OCI-LY7 (cell line): ENCODE measurements around the gene BTBD17. TPM values are rescaled to one million over a fixed set of nuclear protein-coding genes. Genes with fewer than 3 reads are reported as not detected.

ENCODE experiments used
- Bru-seq: library from RNA; stranded (reverse); fragments of 400-500 nt; gene quantifications from one replicate; lab custom pipeline; 2021; lab: Mats Ljungman, UMichigan
- BruChase-seq, 2 experiments: library from RNA; stranded (reverse); fragments of 400-500 nt; gene quantifications; one replicate each; lab custom pipeline; 2021; lab: Mats Ljungman, UMichigan
- BruUV-seq: library from RNA; stranded (reverse); fragments of 400-500 nt; replicated peaks from 2 replicates; lab custom pipeline; 2021; lab: Mats Ljungman, UMichigan
- CTCF ChIA-PET: fragments of 300-600 bp; sonication (Branson Sonifier 250); formaldehyde crosslinking; loops from one replicate; lab custom pipeline; 2022; ENCODE audit warnings: antibody characterized with exemption; ENCODE audit not compliant: unreplicated experiment; lab: Charles Lee
- POLR2A ChIA-PET: fragments of 300-600 bp; sonication (Branson Sonifier 250); formaldehyde crosslinking; loops from one replicate; lab custom pipeline; 2022; ENCODE audit warnings: antibody characterized with exemption; lab: Charles Lee
- DNase-seq: peaks from one replicate; pipeline ENCODE4 v3.0.0-alpha.2; 2015; ENCODE audit warnings: low spot score
- H2AFZ ChIP-seq: fragments of 200-600 bp; sonication (generic), shearing (Covaris generic); 2 replicates; pipeline ENCODE4 v1.6.1; 2014; ENCODE audit warnings: mild to moderate bottlenecking, antibody characterized with exemption, low read length, moderate library complexity
- H3K27ac ChIP-seq: fragments of 200-600 bp; sonication (generic); 2 replicates; pipeline ENCODE4 v1.5.1; 2014; ENCODE audit warnings: mixed run types, low read depth, mild to moderate bottlenecking, moderate library complexity, low read length, inconsistent platforms; ENCODE audit not compliant: poor library complexity, severe bottlenecking
- H3K36me3 ChIP-seq: fragments of 200-600 bp; sonication (generic); 2 replicates; pipeline ENCODE4 v1.6.1; 2014; ENCODE audit warnings: mild to moderate bottlenecking, antibody characterized with exemption, low read length, moderate library complexity, mixed read lengths; ENCODE audit not compliant: insufficient read depth
- H3K4me1 ChIP-seq: fragments of 200-600 bp; sonication (generic); 2 replicates; pipeline ENCODE4 v1.5.1; 2014; ENCODE audit warnings: mild to moderate bottlenecking, low read length; ENCODE audit not compliant: insufficient read depth, poor library complexity, severe bottlenecking
- H3K4me2 ChIP-seq: fragments of 200-600 bp; sonication (generic); 2 replicates; pipeline ENCODE4 v1.6.1; 2014; ENCODE audit warnings: mild to moderate bottlenecking, low read length
- H3K4me3 ChIP-seq: fragments of 200-600 bp; sonication (generic); 2 replicates; pipeline ENCODE4 v1.5.1; 2014; ENCODE audit warnings: mild to moderate bottlenecking, low read depth, low read length; ENCODE audit not compliant: poor library complexity, severe bottlenecking
- H3K79me2 ChIP-seq: fragments of 200-600 bp; sonication (generic); 2 replicates; pipeline ENCODE4 v1.6.1; 2016; ENCODE audit warnings: low read depth, mild to moderate bottlenecking, low read length, moderate library complexity, mixed read lengths; ENCODE audit not compliant: insufficient read depth
- H3K9me2 ChIP-seq: fragments of 200-600 bp; sonication (generic); 2 replicates; pipeline ENCODE4 v1.6.1; 2016; ENCODE audit warnings: mild to moderate bottlenecking, low read length, mixed read lengths; ENCODE audit not compliant: insufficient read depth
- H3K9me3 ChIP-seq: fragments of 200-600 bp; sonication (generic); 2 replicates; pipeline ENCODE4 v1.6.1; 2014; ENCODE audit warnings: mild to moderate bottlenecking, mixed run types, low read length, mixed read lengths
- H4K20me1 ChIP-seq: fragments of 200-600 bp; sonication (generic); 2 replicates; pipeline ENCODE4 v1.6.1; 2014; ENCODE audit warnings: mild to moderate bottlenecking, antibody characterized with exemption, low read length, moderate library complexity, mixed read lengths; ENCODE audit not compliant: insufficient read depth
- EZH2phosphoT487 ChIP-seq: fragments of 200-600 bp; sonication (generic); IDR thresholded peaks from 2 replicates; pipeline ENCODE4 v1.6.1; 2018; ENCODE audit warnings: low read depth, borderline replicate concordance, mild to moderate bottlenecking, mixed run types, antibody characterized with exemption, low read length, moderate library complexity, mixed read lengths
- intact Hi-C: fragments of 100-400 bp; cut with micrococcal nuclease; formaldehyde crosslinking; loops from one replicate; pipeline ENCODE4 v1.10.0; 2022; ENCODE audit not compliant: unreplicated experiment
- long read RNA-seq: library from polyadenylated mRNA; stranded (forward); transcript quantifications from one replicate; pipeline ENCODE4 v2.0.0, GENCODE V29; 2022
- total RNA-seq, 2 experiments: library from RNA; depleted of rRNA in 1 of 2; stranded (reverse); fragments of >200 nt in 1 of 2; shearing (Covaris generic) in 1 of 2; gene quantifications; 2 replicates each; pipeline ENCODE4 v1.2.3, GENCODE V29; 2014 to 2022
- TF ChIP-seq, protein P1 (sequence below): fragments of 200-600 bp; sonication (generic); conservative IDR thresholded peaks from 2 replicates; pipeline ENCODE4 v1.5.1; 2014; ENCODE audit warnings: mild to moderate bottlenecking, antibody characterized with exemption, low read length, moderate library complexity, mixed read lengths

BTBD17 gene, protein sequence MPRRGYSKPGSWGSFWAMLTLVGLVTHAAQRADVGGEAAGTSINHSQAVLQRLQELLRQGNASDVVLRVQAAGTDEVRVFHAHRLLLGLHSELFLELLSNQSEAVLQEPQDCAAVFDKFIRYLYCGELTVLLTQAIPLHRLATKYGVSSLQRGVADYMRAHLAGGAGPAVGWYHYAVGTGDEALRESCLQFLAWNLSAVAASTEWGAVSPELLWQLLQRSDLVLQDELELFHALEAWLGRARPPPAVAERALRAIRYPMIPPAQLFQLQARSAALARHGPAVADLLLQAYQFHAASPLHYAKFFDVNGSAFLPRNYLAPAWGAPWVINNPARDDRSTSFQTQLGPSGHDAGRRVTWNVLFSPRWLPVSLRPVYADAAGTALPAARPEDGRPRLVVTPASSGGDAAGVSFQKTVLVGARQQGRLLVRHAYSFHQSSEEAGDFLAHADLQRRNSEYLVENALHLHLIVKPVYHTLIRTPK
- not detected in 2 replicates for total RNA-seq (2014; rRNA removed; shearing (Covaris generic))
- not detected in 2 replicates for total RNA-seq (2022)
- not detected for Bru-seq, nascent RNA
- not detected for BruChase-seq, experiment 1, labeled RNA remaining after a 6-hour chase
- BruChase-seq, experiment 2, labeled RNA remaining after a 2-hour chase = not detected
- long read RNA-seq = 0 reads

DNA sequence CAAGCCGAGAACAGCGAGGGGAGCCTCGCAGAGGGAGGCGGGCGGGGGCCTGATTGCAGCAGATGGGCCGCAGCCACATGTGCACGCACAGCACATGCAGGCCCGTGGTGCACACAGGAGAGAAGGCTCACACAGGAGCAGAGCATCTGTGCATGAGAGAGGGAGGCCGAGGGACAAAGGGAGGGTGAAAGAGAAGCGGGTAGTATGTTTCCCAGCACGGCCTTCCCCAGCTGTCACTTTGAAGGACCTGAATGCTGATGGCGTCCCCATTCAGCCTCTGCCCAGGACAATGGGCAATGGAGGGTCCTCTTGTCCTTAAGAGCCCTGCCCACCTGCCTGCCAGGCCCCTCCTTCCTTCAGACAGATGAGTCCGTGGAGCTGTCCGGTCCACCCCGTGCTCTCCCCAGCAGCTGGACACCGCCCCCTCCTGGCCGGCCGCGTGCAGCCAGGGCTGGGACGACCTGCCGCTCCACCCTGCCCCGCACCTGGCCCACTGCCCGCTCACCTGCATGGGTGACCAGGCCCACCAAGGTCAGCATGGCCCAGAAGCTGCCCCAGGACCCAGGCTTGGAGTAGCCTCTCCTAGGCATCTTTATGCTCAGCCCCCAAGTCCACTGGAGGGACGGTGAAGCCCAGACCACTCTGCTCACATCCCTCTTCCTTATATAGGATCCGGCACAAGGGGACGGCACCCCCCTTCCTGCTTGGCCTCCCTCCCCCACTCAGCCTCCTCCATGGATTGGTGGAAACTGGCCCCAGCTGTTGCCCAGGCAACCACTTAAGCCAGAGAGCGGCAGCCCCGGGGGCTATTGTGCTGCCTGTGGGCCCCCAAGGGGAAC is at the start of gene BTBD17:
Gene BTBD17, minus strand, starts transcription at position 639 of the 839 bp plus-strand sequence. Its CDS starts 49 bp downstream, at position 590.
- no peaks in the 10 kb centered on the region for H4K20me1 ChIP-seq
- no peaks in the 10 kb centered on the region for H3K36me3 ChIP-seq
- H3K9me2 ChIP-seq = no peaks in the 10 kb centered on the region
- no peaks in the 10 kb centered on the region for H3K9me3 ChIP-seq
- no peak within 1 kb of the TSS for H3K4me2 ChIP-seq
- ChIA-PET CTCF (no interaction called here), POLR2A (no interaction called here)
- H3K79me2 ChIP-seq = no peaks in the 10 kb centered on the region
- DNase-seq = no peak
- no peak within 1 kb of the TSS for H2AFZ ChIP-seq
- H3K4me1 ChIP-seq = no peaks in the 10 kb centered on the region
- TF ChIP-seq, protein P1, sequence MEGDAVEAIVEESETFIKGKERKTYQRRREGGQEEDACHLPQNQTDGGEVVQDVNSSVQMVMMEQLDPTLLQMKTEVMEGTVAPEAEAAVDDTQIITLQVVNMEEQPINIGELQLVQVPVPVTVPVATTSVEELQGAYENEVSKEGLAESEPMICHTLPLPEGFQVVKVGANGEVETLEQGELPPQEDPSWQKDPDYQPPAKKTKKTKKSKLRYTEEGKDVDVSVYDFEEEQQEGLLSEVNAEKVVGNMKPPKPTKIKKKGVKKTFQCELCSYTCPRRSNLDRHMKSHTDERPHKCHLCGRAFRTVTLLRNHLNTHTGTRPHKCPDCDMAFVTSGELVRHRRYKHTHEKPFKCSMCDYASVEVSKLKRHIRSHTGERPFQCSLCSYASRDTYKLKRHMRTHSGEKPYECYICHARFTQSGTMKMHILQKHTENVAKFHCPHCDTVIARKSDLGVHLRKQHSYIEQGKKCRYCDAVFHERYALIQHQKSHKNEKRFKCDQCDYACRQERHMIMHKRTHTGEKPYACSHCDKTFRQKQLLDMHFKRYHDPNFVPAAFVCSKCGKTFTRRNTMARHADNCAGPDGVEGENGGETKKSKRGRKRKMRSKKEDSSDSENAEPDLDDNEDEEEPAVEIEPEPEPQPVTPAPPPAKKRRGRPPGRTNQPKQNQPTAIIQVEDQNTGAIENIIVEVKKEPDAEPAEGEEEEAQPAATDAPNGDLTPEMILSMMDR = peak; percentile 71
- no peak for TF ChIP-seq EZH2phosphoT487
- intact Hi-C loops = no loop called here
- no peak within 1 kb of the TSS for H3K27ac ChIP-seq
- H3K4me3 ChIP-seq = no peak within 1 kb of the TSS
- BruUV-seq = no TSS peak

DNA sequence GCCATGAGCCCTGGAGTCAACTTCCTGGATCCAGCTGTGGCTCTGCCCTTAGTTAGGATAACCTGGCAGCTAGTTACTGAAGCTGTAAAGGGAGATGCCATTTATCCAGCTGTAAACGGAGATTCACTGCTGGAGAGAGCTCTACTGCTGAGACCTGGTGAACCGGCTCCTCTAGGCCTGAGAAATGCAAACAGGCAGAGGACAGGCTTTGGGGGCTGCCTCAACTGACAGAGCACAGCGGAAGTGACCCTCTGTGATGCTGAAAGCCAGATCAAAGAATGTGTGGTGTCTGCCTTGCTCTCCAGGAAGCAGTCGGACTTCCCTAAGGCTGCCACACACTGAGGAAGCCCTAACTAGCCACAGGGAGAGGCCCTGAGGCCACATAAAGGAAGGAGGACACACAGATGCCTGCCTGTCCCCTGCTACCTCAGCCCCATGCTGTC is 48.4 kb upstream of the BTBD17 start:
- Histone ChIP-seq H3K9me3 (no peaks in the 10 kb centered on the region), H3K4me2 (peak overlapping the region; percentile 38), H3K27ac (peak overlapping the region; percentile 24), H3K4me1 (peaks cover 30% of the 10 kb centered on the region), H3K36me3 (no peaks in the 10 kb centered on the region), H3K79me2 (no peaks in the 10 kb centered on the region), H3K4me3 (no peak overlapping the region), H4K20me1 (no peaks in the 10 kb centered on the region), H2AFZ (peak overlapping the region; percentile 92), H3K9me2 (no peaks in the 10 kb centered on the region)
- no TSS peak for BruUV-seq
- ChIA-PET POLR2A (interaction anchor here (0.9 to 1.3 kb wide), 2 partner anchors 20 to 45 kb away, joined by 3 read pairs; no protein-coding TSS in a partner anchor), CTCF (no interaction called here)
- intact Hi-C loops = loop anchor here (2.0 kb wide), 1 partner anchor 45 kb away; no protein-coding TSS in a partner anchor
- DNase-seq = peak; percentile 76
- TF ChIP-seq EZH2phosphoT487 = no peak
- TF ChIP-seq, protein P1 = no peak
